RWPE1 (cell line): ENCODE results near the gene CNIH3.

Experiments
- CTCF ChIA-PET: fragments of 350-600 bp; sonication (Branson Sonifier 250); formaldehyde crosslinking; extraction: SDS; loops from one replicate; lab custom pipeline; 2021; lab: Yijun Ruan, JAX
- POLR2A ChIA-PET: fragments of 400-600 bp; formaldehyde crosslinking; extraction: SDS; loops from one replicate; lab custom pipeline; 2020; ENCODE audit warnings: antibody characterized with exemption; ENCODE audit not compliant: low non-redundant PET; lab: Yijun Ruan, JAX
- DNase-seq: peaks from one replicate; pipeline ENCODE4 v3.0.0; 2012; ENCODE audit warnings: low spot score
- H3K27ac ChIP-seq: fragments of 450-650 bp; 2 replicates; pipeline ENCODE4 v1.5.1; 2017
- TF ChIP-seq, protein P1 (sequence below): fragments of 450-650 bp; conservative IDR thresholded peaks from 2 replicates; pipeline ENCODE4 v1.5.1; 2017; ENCODE audit warnings: low read depth, mild to moderate bottlenecking

CNIH3 gene

GRCh38 chr1:224620105-224620504 is 4.0 kb downstream of the CNIH3 start:
- POLR2A ChIA-PET, result no interaction called here
- CTCF ChIA-PET, result interaction anchor here (0.6 kb wide), 1 partner anchor 1116 kb away, joined by 3 read pairs; no protein-coding TSS in a partner anchor
- no peak for DNase-seq
- H3K27ac ChIP-seq, result no peak overlapping the region
- TF ChIP-seq, protein P1, sequence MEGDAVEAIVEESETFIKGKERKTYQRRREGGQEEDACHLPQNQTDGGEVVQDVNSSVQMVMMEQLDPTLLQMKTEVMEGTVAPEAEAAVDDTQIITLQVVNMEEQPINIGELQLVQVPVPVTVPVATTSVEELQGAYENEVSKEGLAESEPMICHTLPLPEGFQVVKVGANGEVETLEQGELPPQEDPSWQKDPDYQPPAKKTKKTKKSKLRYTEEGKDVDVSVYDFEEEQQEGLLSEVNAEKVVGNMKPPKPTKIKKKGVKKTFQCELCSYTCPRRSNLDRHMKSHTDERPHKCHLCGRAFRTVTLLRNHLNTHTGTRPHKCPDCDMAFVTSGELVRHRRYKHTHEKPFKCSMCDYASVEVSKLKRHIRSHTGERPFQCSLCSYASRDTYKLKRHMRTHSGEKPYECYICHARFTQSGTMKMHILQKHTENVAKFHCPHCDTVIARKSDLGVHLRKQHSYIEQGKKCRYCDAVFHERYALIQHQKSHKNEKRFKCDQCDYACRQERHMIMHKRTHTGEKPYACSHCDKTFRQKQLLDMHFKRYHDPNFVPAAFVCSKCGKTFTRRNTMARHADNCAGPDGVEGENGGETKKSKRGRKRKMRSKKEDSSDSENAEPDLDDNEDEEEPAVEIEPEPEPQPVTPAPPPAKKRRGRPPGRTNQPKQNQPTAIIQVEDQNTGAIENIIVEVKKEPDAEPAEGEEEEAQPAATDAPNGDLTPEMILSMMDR, result no peak

GRCh38 chr1:224621813-224622682 is 5.9 kb downstream of the CNIH3 start:
- TF ChIP-seq, protein P1, result no peak
- DNase-seq, result no peak
- POLR2A ChIA-PET, result no interaction called here

DNA sequence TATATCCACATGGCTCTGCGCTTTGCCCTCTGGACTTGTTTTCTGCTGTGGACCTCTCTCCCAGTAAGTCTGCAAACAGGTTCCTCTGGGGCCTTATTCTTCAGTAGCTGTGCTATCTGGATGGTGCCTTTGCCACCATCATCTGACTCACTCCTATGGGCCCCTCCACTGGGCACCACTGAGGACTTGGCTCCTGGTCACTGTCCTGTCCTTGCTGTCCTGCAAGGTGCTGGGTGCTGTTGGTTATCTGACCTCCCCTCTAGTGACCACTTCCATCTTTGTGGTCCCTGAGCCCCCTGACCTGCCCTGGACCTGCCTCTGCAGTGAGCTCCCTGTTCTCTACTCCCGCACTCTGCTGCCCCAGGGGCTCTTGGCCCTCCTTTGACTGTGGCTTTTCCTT is 6.7 kb downstream of the CNIH3 start:
- TF ChIP-seq, protein P1, result no peak
- POLR2A ChIA-PET, result no interaction called here
- CTCF ChIA-PET, result interaction anchor here (0.7 kb wide), 1 partner anchor 29 kb away, joined by 3 read pairs; no protein-coding TSS in a partner anchor
- no peak for DNase-seq
- H3K27ac ChIP-seq, result no peak overlapping the region

More at GRCh38 chr1:224621813-224622682, 5.9 kb downstream of the CNIH3 start:
- no peak overlapping the region for H3K27ac ChIP-seq
- CTCF ChIA-PET, result interaction anchor here (0.7 kb wide), 1 partner anchor 30 kb away, joined by 3 read pairs; no protein-coding TSS in a partner anchor

DNA sequence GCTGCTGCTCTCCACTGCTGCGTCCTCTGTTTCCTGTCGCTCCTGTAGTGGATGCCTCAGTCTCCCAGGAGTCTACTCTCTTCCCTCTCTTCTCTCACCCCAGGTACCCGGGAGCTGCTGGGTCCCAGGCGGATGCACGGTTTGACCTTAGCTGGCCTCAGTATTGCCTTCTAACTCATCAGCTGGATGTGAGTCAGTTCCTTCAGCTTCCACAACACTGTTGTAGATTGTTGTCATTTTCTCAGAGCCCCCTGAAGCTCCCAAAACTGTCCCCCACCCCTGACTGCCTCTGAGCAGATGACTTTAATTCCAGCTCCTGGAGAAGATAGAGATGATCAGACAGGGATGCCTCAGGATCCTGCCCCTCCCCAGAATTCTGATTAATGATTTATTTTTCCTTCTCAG is 7.2 kb downstream of the CNIH3 start:
- CTCF ChIA-PET, result interaction anchor here (1.0 kb wide), 1 partner anchor 29 kb away, joined by 3 read pairs; no protein-coding TSS in a partner anchor
- TF ChIP-seq, protein P1, result no peak
- POLR2A ChIA-PET, result no interaction called here
- no peak for DNase-seq
- H3K27ac ChIP-seq, result no peak overlapping the region

DNA sequence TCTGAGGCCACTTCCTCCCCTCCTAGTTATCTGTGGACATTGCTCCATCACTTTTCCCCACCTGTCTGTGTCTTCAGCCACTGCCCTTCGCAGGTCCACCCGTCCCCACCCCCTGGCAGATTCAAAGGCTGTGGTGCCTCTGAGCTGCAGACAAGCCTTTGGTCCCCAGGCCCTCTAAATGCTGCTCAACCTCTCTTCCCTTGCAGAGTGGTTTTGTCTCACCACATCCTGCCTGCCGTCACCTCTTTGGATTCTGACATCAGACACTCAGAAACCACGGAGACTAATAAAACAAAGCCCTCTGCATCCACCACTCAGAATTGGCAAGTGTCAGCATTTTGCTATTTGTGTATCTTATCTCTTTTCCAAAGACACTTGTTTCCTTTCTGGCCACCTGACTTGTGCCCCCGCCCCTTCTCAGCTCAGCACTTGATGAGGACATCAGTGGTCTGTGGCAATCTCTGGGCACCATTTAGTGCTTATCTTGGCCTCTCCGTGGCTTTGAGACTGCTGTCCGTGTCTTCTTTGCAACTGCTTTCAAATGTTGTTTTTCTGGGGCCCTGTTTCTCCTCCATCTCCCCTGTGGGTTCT is 7.7 kb downstream of the CNIH3 start:
- no peak overlapping the region for H3K27ac ChIP-seq
- DNase-seq, result no peak
- TF ChIP-seq, protein P1, result no peak
- ChIA-PET POLR2A (no interaction called here), CTCF (interaction anchor here (1.0 kb wide), 1 partner anchor 29 kb away, joined by 3 read pairs; no protein-coding TSS in a partner anchor)

- ChIA-PET POLR2A (no interaction called here), CTCF (interaction anchor here (0.7 kb wide), 1 partner anchor 373 kb away, joined by 4 read pairs; no protein-coding TSS in a partner anchor)
- DNase-seq, result no peak
- TF ChIP-seq, protein P1, result no peak
- H3K27ac ChIP-seq, result no peak overlapping the region
Measured at GRCh38 chr1:224624432-224624831, 8.3 kb downstream of the CNIH3 start.
